ENCODE data around the gene CCDC158.
"Not testable (repeated sequence)": the region's sequence is repeated elsewhere in the genome, so short reads cannot be mapped to it uniquely, and the experiment has no call there.

CCDC158 gene

GRCh38 chr4:76311896-76312331, 109.0 kb downstream of the CCDC158 start:
- no peak for DNase-seq (ENCODE audit: low read depth in 2 of 2)

DNA sequence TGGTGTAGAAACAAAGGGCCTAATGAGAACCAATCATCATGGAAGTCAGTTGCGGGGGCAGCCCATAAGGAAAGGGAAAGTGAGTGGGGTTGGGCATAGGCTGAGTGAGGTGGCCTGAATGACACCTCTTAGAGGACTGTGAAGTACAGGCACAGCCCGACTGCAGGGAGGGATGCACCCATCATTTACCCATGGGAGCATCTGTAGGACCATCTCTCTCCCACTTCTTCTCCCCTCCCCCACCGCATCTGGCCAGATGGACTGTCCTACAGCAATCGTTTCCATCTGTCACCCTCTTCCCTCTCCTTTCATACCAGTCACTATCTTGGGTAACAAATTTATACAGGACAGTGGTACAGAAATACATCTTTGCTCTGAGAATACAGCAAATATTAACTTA, 110.3 kb downstream of the CCDC158 start:
- DNase-seq (ENCODE audit: low read depth in 2 of 2): no peak

DNA sequence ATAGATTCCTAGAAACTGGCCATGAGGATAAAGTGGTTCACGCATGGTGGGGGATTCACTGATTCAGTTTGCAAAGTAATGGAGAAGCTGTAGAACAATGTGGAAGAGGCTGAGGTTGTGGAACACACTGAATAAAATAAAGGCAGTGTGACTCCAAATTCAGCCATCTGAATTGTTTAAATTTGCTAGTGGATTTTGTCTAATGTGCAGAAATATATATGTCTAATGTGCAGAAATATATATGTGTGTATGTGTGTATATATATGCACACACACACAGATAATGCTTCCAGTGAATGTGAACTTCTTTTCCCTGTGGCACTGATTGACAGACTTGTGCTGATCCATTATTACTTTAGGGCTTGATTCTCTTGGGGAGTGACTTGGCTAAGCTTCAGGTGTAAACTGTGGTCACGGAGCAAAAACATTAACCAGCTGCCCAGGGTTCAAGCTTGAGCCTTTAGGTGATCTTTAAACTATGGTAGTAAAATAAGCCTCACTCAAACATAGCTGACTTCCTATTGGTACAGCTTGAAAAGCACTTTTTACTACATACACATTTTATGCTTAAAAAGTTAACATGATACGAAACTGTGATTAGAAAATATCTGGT, 110.9 kb downstream of the CCDC158 start:
- DNase-seq (ENCODE audit: low read depth in 2 of 2): no peak

- DNase-seq (ENCODE audit: low read depth in 2 of 2): no peak
Observed at GRCh38 chr4:76308548-76308947, 112.4 kb downstream of the CCDC158 start.

DNA sequence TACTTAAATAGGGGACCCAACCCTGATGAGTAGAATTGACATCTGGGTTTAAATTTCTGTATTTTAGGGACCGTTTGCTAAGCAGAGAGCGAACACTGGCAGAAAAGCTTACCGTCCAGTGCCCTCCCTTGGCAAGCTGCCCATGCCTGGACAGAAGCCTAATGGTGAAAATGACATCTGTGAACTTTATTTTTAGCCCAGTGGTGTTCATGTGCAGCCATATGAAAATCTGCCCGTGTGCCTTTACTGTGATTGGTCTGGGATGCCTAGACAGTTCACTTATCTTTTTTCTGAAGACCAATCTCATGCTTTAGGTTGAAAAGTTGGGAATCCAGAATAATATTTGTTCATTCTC, 113.3 kb downstream of the CCDC158 start:
- DNase-seq (ENCODE audit: low read depth in 2 of 2): no peak

- DNase-seq (ENCODE audit: low read depth in 2 of 2): peak in 1 of 2 donors; percentile 15
Observed at GRCh38 chr4:76306882-76307659, 113.9 kb downstream of the CCDC158 start.

DNA sequence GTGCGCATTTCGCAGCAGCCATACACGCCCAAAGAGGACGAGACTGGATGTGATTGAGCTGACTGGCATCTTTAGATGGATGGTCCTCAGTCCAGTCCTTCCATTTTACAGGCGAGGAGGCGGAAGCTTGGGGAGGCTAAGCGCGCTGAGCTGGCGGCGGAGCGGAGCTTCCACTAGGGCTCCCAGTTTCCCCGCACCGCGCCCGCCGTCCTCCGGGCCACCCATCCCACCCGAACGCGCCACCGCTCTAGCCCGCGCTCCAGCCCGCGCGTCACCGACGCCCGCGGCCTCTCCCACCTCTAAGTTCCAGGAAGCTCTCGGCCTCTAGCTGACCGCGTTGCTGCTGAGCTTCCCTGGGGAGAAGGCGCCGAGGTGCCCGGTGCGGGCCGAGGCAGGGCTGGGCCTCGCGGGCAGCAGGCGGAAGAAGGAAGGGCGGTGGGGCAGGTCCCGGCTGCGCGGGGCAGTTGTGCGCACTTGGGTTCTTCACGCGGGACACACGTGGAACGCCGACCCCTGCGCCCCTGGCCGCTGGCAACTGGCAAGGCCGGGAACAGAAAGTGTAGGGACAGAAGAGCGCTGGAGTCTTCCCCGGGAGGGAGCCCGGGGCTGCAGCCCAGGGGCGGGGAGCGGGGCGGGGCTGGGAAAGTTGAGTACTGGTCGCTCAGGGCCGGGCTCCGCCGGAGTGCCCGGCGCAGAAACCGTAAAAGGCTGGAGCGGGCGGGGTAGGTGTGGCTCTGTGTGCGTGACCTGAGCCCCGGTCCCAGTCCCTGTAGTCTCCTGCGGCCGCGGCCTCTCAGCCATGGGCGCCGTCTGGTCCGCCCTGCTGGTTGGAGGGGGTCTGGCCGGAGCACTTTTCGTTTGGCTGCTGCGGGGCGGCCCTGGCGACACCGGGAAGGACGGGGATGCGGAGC, 114.7 kb downstream of the CCDC158 start, which contains the start of gene STBD1:
Gene STBD1, plus strand, starts transcription at position 763 of the 911 bp plus-strand sequence. Its CDS starts 37 bp downstream, at position 800.
- DNase-seq (ENCODE audit: low read depth in 2 of 2): peak in 1 of 2 donors; percentile 8

- no peak for DNase-seq (ENCODE audit: low read depth in 2 of 2)
Observed at GRCh38 chr4:76305033-76305687, 115.8 kb downstream of the CCDC158 start.

DNA sequence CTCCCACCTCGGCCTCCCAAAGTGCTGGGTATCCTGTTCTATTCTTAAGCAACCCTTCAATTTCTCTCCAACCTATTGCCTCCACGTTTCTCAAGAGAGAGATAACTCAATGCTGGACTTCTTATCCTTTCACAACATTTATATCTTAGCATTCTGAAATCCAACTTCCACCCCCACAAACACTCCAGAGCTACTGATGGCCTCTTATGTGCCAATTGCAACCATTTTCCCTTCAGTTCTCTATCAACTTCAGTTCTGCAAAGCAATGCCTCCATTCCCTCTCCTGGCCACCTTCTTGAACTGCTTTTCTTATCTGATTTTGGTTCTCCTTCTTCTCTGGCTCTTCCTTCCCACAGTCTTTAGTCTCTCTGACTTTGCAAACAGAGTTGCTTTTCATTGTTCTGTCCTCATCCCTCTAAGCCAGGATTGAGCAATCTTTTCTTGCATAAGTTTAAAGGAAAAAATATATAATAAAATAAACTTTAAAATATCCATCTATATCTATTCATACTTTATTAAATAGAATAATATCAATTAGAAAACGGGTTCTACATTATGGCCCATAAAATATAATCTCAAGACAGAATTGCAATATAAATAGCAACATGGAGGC, 118.0 kb downstream of the CCDC158 start:
- no peak for DNase-seq (ENCODE audit: low read depth in 2 of 2)

GRCh38 chr4:76301775-76302162, 119.2 kb downstream of the CCDC158 start:
- DNase-seq (ENCODE audit: low read depth in 2 of 2): no peak

- peak in 1 of 2 donors; percentile 5 for DNase-seq (ENCODE audit: low read depth in 2 of 2)
Observed at GRCh38 chr4:76301068-76301774, 119.7 kb downstream of the CCDC158 start.

DNA sequence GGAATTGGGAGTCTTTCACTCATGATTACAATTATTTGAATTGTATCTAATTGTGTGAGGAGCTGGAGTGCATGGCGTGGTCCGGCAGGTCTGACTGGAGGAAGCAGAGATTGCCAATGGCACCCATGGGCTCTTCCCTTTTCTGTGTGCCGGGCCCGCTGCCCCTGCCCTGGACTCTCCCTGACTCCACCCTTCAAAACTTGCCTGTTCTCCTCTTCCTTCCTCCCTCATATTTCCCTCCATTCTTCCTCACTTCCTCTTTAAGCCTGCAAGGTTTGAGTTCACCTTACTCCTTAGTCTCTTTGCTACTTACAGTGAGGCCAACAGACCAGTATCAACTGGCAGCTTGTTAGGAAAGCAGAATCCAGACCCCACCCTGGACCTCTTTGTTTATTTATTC, 120.9 kb downstream of the CCDC158 start:
- DNase-seq (ENCODE audit: low read depth in 2 of 2): no peak

DNA sequence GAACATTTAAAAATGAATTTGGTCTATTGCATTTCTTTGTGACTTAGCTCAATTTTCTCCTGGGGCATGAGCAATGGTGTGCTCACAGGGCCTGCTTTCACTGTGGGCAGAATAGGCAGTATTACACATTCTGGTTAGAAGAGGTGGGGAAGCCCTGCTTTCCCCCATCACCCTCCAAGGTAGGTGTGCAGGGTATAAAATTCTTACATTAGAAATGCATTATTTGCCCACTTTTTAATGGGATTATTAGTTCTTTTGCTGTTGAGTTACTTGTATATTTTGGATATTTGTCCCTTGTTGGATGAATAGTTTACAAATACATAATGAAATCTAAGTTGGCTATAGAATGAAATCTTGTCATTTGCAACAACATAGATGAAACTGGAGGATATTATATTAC, 122.7 kb downstream of the CCDC158 start:
- DNase-seq (ENCODE audit: low read depth in 2 of 2): no peak

GRCh38 chr4:76296286-76296820, 124.6 kb downstream of the CCDC158 start:
- DNase-seq (ENCODE audit: low read depth in 2 of 2): no peak

DNA sequence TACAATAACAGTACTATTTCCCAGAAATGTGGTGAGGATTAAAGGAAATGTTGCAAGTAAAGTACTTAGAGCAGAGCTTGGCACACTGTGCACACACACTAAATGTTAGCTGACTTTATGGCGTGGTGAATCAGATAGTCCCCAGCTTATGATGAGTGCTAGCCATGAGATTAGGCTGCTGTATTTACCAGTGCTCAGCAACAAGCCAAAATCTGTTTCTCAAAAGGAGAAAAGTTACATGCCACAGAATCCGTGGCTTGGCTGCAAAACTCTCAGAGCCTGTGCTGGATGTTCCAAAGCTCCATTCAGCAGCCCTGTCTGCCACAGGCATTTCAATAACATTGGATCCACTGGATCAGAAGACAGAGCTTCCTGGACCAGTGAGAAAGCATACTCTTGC, 127.2 kb downstream of the CCDC158 start:
- DNase-seq (ENCODE audit: low read depth in 2 of 2): no peak

GRCh38 chr4:76292730-76293129, 128.2 kb downstream of the CCDC158 start:
- no peak for DNase-seq (ENCODE audit: low read depth in 2 of 2)

GRCh38 chr4:76287811-76288210, 133.1 kb downstream of the CCDC158 start:
- DNase-seq (ENCODE audit: low read depth in 2 of 2): not testable (repeated sequence)

DNA sequence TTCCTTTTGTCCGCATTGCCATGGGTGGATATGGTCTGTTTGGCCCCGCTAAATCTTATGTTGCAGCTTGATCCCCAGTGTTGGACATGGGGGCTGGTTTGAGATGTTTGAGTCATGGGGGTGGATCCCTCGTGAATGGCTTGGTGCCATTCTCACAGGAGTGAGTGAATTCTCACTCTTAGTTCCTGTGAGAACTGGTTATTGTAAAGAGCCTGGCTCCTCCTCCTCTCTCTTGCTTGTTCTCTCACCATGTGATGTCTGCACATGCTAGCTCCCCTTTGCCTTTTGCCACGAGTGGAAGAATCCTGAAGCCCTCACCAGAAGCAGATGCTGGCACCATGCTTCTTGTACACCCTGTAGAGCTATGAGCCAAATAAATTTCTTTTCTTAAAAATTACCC, 137.0 kb downstream of the CCDC158 start:
- no peak for DNase-seq (ENCODE audit: low read depth in 2 of 2)

DNA sequence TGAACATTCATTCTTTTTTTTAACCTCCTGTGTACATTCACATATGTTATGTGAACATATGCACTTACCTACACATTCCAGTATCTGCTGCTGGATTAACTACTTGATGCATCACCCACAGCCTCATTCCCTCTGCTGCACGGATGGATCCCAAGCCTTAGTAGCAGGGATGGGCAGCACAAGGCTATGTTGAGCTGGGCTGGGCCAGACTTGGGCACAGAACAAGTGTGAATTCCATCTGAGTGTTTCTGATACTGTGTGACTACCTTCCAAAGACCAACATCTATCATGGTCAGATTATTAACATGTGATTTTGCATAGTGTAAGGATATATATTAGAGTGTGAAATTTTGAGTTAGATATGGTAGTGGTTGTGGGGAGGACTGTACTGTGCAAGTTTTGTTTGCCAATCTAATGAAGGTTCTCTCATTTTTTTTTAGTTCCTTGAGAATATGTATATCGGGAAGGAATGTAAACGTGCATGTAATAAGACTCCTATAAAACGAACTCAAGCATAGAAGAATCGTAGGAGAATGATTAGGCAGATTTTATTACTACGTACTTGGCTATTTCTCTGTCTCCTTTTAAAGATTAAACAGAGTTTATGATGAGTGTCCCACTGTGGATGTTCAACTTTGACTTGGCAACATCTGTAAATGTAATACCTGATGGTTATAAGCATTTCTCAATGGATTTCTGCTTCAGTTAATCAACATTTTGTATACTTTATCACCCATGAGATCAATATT, 137.8 kb downstream of the CCDC158 start:
- no peak for DNase-seq (ENCODE audit: low read depth in 2 of 2)

- not testable (repeated sequence) for DNase-seq (ENCODE audit: low read depth in 2 of 2)
Observed at GRCh38 chr4:76281594-76281993, 139.3 kb downstream of the CCDC158 start.

All from activated CD4-positive, alpha-beta T cell treated with anti-CD3 and anti-CD28 coated beads for 24 hours (primary cell).